Occipital lobe (tissue), 2 donors: Measurements from ENCODE around the gene MYD88. TPM values are rescaled to one million over a fixed set of nuclear protein-coding genes. Genes with fewer than 3 reads are reported as not detected.
A peak's percentile ranks its signal among the peaks of the same experiment; 100 is the strongest.

ENCODE experiments used
- DNase-seq: peaks from one replicate; lab custom pipeline; 2025; lab: John Stamatoyannopoulos, UW
- total RNA-seq: library from RNA; depleted of rRNA; stranded (reverse); fragments of >200 nt; gene quantifications from one replicate; pipeline ENCODE4 v1.2.3, GENCODE V29; 2014

MYD88 gene
- 2.7 TPM for total RNA-seq

GRCh38 chr3:38138349-38139190, at the start of gene MYD88:
Gene MYD88 (plus strand): TSS chr3:38138661. CDS start chr3:38138701, 40 bp downstream.
- peak; percentile 31 for DNase-seq

- no peak for DNase-seq
Observed at GRCh38 chr3:38089163-38089562, 49.3 kb upstream of the MYD88 start.

GRCh38 chr3:38090453-38090852, 48.0 kb upstream of the MYD88 start:
- DNase-seq = no peak

GRCh38 chr3:38094999-38095398, 43.5 kb upstream of the MYD88 start:
- no peak for DNase-seq

GRCh38 chr3:38095669-38096483, 42.6 kb upstream of the MYD88 start:
- DNase-seq = no peak

- DNase-seq = no peak
Observed at GRCh38 chr3:38097446-38098375, 40.8 kb upstream of the MYD88 start.

GRCh38 chr3:38098376-38098723, 40.1 kb upstream of the MYD88 start:
- DNase-seq = no peak

GRCh38 chr3:38099518-38099917, 38.9 kb upstream of the MYD88 start:
- no peak for DNase-seq

GRCh38 chr3:38100498-38100897, 38.0 kb upstream of the MYD88 start:
- no peak for DNase-seq

- no peak for DNase-seq
Observed at GRCh38 chr3:38101811-38102443, 36.5 kb upstream of the MYD88 start.

GRCh38 chr3:38102444-38102814, 36.0 kb upstream of the MYD88 start:
- no peak for DNase-seq

GRCh38 chr3:38105525-38105924, 32.9 kb upstream of the MYD88 start:
- DNase-seq = no peak

GRCh38 chr3:38107911-38108648, 30.4 kb upstream of the MYD88 start:
- no peak for DNase-seq

GRCh38 chr3:38108649-38109579, 29.5 kb upstream of the MYD88 start:
- no peak for DNase-seq

- no peak for DNase-seq
Observed at GRCh38 chr3:38109580-38110313, 28.7 kb upstream of the MYD88 start.

GRCh38 chr3:38110314-38111050, 28.0 kb upstream of the MYD88 start:
- DNase-seq = no peak

GRCh38 chr3:38111201-38111600, 27.3 kb upstream of the MYD88 start:
- no peak for DNase-seq
